Activated CD4-positive, alpha-beta T cell treated with anti-CD3 and anti-CD28 coated beads, Interleukin-2, Interleukin-4, amounts not matched to agents 100 ng/mL and 50 ng/mL, durations not matched to agents 16 hours and 8 hours (primary cell): ENCODE data around the gene MLST8.
A peak's percentile ranks its signal among the peaks of the same experiment; 100 is the strongest.

Source experiments
- DNase-seq: peaks from one replicate; pipeline ENCODE4 v3.0.0-alpha.2; 2020; ENCODE audit warnings: low spot score

The MLST8 gene

DNA sequence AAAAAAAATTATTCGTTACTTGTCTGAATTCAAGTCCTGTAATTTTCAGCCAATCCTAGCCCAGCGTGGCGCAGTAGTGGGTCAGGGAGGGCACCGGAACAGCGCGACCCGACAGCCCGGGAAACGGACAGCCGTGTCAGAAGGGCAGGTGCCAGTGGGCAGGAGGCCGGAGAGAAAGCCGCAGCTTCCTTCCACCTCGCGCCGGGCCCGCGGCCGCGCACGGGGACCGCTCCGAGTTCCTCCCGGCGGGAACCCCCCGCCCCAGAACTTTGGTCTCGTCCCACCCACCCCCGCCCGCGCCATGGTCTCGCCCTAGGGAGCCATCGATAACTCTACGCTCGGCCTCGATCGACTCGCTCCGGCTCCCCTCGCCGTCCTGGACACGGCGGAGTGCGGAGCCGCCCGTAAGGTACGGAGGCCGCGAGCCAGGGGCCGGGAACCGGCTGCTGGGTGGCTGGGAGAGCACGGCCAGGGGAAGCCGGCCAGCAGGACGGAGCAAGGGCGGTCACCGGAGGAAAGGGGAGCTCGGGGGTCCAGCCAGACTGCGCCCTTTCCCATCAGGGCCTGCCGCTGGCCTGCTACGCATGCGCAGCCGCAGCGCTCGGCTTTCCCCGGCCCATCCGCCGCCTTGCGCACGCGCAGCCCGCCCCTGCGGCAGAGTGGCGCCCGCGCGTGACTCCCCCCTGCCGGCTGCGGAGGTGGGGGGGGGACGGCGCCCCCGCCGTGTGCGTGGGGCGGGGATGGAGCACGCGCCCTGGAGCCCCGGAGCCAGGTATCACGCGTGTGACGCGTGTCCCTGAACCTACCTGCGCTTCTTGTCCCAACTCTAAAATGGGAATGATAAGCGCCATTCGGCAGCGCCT lies at the start of gene MLST8:
TSS of gene MLST8 (plus strand) at position 351 of the 863 bp plus-strand sequence. CDS start 632 bp downstream, outside the sequence.
- peak; percentile 88 for DNase-seq

- DNase-seq, result no peak
These were observed 49.0 kb upstream of the MLST8 start for GRCh38 chr16:2155977-2156848.

DNA sequence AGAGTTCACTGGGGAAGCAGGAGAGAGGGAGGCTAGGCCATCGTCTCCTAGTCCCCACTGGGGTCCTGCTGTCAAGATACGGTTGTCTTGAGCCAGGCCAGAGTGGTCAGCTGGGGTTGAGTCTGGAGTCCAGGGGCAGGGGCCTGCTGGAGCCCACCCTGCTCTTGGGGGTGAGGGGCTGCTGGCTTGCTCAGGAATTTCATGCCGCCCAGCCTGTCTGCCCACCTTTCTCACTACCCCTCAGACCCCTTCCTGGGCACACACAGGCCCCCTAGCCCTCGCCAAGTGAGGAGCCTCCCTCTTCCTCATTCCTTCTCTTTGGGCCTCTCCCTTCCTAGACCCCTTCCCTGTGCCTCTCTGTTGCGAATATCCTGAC lies 48.4 kb upstream of the MLST8 start:
- DNase-seq, result no peak

DNA sequence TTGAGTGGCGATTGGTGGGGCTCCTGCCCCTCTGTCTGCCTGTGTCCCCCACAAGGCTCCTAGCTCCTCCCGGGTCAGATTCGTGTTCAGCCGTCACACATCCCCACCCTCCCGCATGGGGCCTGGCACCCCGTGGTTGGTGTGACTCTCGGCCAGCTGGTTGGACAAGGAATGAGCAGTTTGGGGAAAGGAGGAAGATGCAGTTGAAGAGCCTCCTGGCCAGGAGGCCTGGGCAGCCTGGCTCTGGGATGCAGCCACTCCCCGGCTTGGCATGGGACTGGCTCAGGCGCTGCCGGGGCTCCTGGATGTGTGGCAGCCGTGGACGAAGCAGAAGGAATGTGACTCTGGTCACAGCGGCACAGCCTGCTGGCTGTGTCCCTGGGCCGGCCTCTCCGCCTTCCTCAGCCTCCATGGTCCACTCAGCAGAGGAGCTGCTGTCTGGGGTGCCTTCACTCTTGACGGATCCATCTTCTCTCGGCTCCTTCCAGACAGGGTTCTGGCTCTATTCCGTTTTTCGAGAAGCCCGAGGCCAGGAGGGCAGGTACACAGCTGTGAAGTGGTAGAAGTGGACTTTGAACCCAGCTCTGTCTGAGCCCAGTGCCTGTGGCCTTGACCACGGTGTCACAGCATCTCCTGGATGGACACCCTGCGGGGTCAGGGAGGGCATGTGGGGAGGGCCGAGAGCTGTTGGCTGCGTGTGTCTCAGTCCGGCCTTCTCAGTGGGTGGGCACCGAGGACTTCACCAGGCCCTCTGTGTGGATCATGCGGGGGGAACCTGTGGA lies 47.6 kb upstream of the MLST8 start:
- DNase-seq, result no peak

DNA sequence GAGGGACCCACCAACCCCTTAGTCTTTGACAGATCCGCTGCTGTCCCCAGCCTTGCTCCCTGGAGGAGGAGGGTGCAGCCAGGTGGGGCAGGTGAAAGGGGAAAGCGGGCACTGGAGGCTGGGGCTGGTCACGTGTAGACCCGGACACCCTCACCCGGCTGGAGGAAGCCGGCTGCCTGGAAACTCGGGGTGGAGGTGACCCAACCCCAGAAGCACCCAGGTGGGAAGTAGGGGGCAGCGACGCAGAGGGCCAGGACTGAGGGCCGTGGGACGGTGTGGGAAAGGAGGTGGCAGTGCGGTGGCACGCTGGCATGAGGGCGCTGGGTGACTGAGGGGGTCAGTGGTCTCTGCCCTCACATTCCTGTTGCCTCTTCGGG lies 47.0 kb upstream of the MLST8 start:
- DNase-seq, result no peak

- no peak for DNase-seq
These were observed 45.9 kb upstream of the MLST8 start for GRCh38 chr16:2159175-2159838.

GRCh38 chr16:2160915-2161551 lies 44.2 kb upstream of the MLST8 start:
- DNase-seq, result no peak

- no peak for DNase-seq
These were observed 43.3 kb upstream of the MLST8 start for GRCh38 chr16:2161911-2162310.

- DNase-seq, result no peak
These were observed 42.6 kb upstream of the MLST8 start for GRCh38 chr16:2162676-2163118.

- no peak for DNase-seq
These were observed 41.9 kb upstream of the MLST8 start for GRCh38 chr16:2163211-2163881.

GRCh38 chr16:2165861-2166260 lies 39.4 kb upstream of the MLST8 start:
- no peak for DNase-seq

- DNase-seq, result no peak
These were observed 38.8 kb upstream of the MLST8 start for GRCh38 chr16:2166263-2167067.

GRCh38 chr16:2167068-2167638 lies 38.1 kb upstream of the MLST8 start:
- no peak for DNase-seq

DNA sequence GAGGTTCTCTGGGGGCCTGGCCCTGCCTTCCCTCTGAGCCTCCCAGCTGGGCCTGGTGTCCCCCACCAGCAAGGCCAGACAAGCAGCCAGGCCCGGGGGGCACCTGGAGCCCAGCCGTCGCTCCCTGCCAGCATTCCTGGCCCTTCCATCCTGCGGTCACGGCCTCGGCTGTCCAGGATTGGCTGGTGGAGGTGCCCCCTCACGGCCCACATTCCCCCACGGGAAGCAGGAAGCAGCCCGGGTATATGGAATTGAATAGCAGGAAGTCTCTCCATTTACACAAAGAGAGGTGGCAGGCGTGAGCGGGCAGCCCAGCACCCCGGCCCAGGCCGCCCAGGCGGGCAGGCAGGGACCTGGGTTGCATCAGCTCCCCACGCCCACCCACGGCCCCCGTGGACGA lies 35.2 kb upstream of the MLST8 start:
- DNase-seq, result no peak

GRCh38 chr16:2170587-2171435 lies 34.4 kb upstream of the MLST8 start:
- no peak for DNase-seq

- no peak for DNase-seq
These were observed 33.6 kb upstream of the MLST8 start for GRCh38 chr16:2171601-2172178.

GRCh38 chr16:2172688-2173335 lies 32.4 kb upstream of the MLST8 start:
- no peak for DNase-seq

DNA sequence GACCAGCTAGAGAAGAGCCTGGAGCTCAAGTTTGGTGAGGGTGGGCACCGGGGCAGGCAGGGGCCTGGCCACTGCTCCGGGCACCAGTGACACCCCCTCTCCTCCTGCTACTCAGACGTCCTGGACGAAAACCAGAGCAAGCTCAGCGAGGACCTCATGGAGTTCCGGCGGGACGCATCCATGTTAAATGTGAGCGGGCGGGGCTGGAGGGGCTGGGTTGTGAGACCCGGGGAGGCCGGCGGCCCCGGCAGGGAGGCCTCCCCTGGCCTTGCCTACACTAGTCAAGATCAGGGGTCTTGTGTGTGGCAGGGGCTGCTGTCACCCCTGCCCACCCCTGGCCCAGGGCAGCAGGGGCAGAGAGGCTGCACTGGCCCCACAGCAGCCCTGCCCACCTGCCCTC lies 31.9 kb upstream of the MLST8 start:
- DNase-seq, result no peak
